Vagina (tissue), 2 donors: ENCODE data around the gene PCK1.

Source experiments
- POLR2A ChIP-seq, 2 donors: fragments of 450-650 bp; IDR thresholded peaks; one replicate each; pipeline ENCODE4 v1.6.1; 2017; ENCODE audit warnings: antibody characterized with exemption in 2 of 2, mild to moderate bottlenecking in 2 of 2, moderate library complexity in 2 of 2
- POLR2AphosphoS5 ChIP-seq, 2 donors: sonication (generic); formaldehyde crosslinking; IDR thresholded peaks; one replicate each; pipeline ENCODE4 v1.9.0; 2017; ENCODE audit warnings: antibody characterized with exemption in 2 of 2, mild to moderate bottlenecking in 2 of 2, low read depth in 1 of 2; ENCODE audit not compliant: insufficient read depth in 1 of 2

GRCh38 chr20:57595041-57596030 lies 34.4 kb downstream of the PCK1 start:
- TF ChIP-seq POLR2A (IDR thresholded peaks at IDR 0.05) (no peak), POLR2AphosphoS5 (IDR thresholded peaks at IDR 0.05; ENCODE audit: insufficient read depth in 1 of 2, low read depth in 1 of 2) (no peak)
